DOHH2 (cell line): ENCODE results near the gene CFAP251.

Experiments used
- H3F3A ChIP-seq: fragments of 200-600 bp; sonication (generic), shearing (Covaris generic); 2 replicates; pipeline ENCODE4 v1.6.0; 2016; ENCODE audit warnings: antibody characterized with exemption, mild to moderate bottlenecking; ENCODE audit not compliant: control insufficient read depth, insufficient read depth
- H3K27ac ChIP-seq: fragments of 200-600 bp; sonication (generic); 2 replicates; pipeline ENCODE4 v1.5.1; 2014; ENCODE audit warnings: low read depth, mild to moderate bottlenecking, low read length, moderate library complexity
- H3K27me3 ChIP-seq: fragments of 200-600 bp; sonication (generic); 2 replicates; pipeline ENCODE4 v1.6.1; 2014; ENCODE audit warnings: mild to moderate bottlenecking, low read length, mixed read lengths; ENCODE audit not compliant: control insufficient read depth
- H3K36me3 ChIP-seq: fragments of 200-600 bp; sonication (generic); 2 replicates; pipeline ENCODE4 v1.6.1; 2014; ENCODE audit warnings: mild to moderate bottlenecking, low read length, moderate library complexity, mixed read lengths; ENCODE audit not compliant: control insufficient read depth
- H3K4me1 ChIP-seq: fragments of 200-600 bp; sonication (generic); 2 replicates; pipeline ENCODE4 v1.6.1; 2014; ENCODE audit warnings: mild to moderate bottlenecking, low read length, mixed read lengths; ENCODE audit not compliant: control insufficient read depth
- H3K4me2 ChIP-seq: fragments of 200-600 bp; sonication (generic); 2 replicates; pipeline ENCODE4 v1.6.0; 2014; ENCODE audit warnings: mild to moderate bottlenecking, low read length, moderate library complexity
- H3K4me3 ChIP-seq: fragments of 200-600 bp; sonication (generic); 2 replicates; pipeline ENCODE4 v1.5.1; 2014; ENCODE audit warnings: mild to moderate bottlenecking, low read length, mixed read lengths
- H3K79me2 ChIP-seq: fragments of 200-600 bp; sonication (generic); 2 replicates; pipeline ENCODE4 v1.6.1; 2014; ENCODE audit warnings: mild to moderate bottlenecking, low read length, mixed read lengths; ENCODE audit not compliant: control insufficient read depth
- H3K9me2 ChIP-seq: fragments of 200-600 bp; sonication (generic); replicated peaks from 2 replicates; pipeline ENCODE4 v1.6.1; 2014; ENCODE audit warnings: mild to moderate bottlenecking, low read length, mixed read lengths; ENCODE audit not compliant: control insufficient read depth
- H3K9me3 ChIP-seq: fragments of 200-600 bp; sonication (generic); 2 replicates; pipeline ENCODE4 v1.6.1; 2014; ENCODE audit warnings: antibody characterized with exemption, low read length, mixed read lengths; ENCODE audit not compliant: control insufficient read depth, insufficient read depth
- H4K20me1 ChIP-seq: fragments of 200-600 bp; sonication (generic); 2 replicates; pipeline ENCODE4 v1.6.0; 2014; ENCODE audit warnings: low read depth, mild to moderate bottlenecking, antibody characterized with exemption, low read length, moderate library complexity; ENCODE audit not compliant: control insufficient read depth, insufficient read depth
- CTCF ChIP-seq: fragments of 200-600 bp; sonication (generic); IDR thresholded peaks from one replicate; pipeline ENCODE4 v1.5.1; 2014; ENCODE audit warnings: antibody characterized with exemption, mild to moderate bottlenecking, low read depth, low read length; ENCODE audit not compliant: poor library complexity, severe bottlenecking
- EZH2phosphoT487 ChIP-seq: fragments of 200-600 bp; sonication (generic); IDR thresholded peaks from 2 replicates; pipeline ENCODE4 v1.6.1; 2017; ENCODE audit warnings: borderline replicate concordance, mild to moderate bottlenecking, antibody characterized with exemption, low read length, moderate library complexity, mixed read lengths

The CFAP251 gene

GRCh38 chr12:122028165-122028904, 109.9 kb downstream of the CFAP251 start:
- Histone ChIP-seq H3K9me2 (no peaks in the 10 kb centered on the region), H3K36me3 (peaks cover 82% of the 10 kb centered on the region), H3K27me3 (no peaks in the 10 kb centered on the region), H4K20me1 (peaks cover 15% of the 10 kb centered on the region), H3K79me2 (peaks cover 100% of the 10 kb centered on the region), H3K4me2 (peak overlapping the region; percentile 72), H3K4me3 (peak overlapping the region; percentile 74), H3K4me1 (peaks cover 89% of the 10 kb centered on the region), H3F3A (peaks cover 32% of the 10 kb centered on the region), H3K27ac (peak overlapping the region; percentile 99), H3K9me3 (no peaks in the 10 kb centered on the region)
- TF ChIP-seq CTCF (no peak), EZH2phosphoT487 (no peak)

GRCh38 chr12:122028905-122029560, 110.6 kb downstream of the CFAP251 start:
- H3K36me3 ChIP-seq = peaks cover 82% of the 10 kb centered on the region
- peaks cover 29% of the 10 kb centered on the region for H3F3A ChIP-seq
- peak overlapping the region; percentile 74 for H3K4me3 ChIP-seq
- peaks cover 15% of the 10 kb centered on the region for H4K20me1 ChIP-seq
- no peaks in the 10 kb centered on the region for H3K9me3 ChIP-seq
- H3K4me2 ChIP-seq = peak overlapping the region; percentile 72
- H3K27me3 ChIP-seq = no peaks in the 10 kb centered on the region
- peak overlapping the region; percentile 99 for H3K27ac ChIP-seq
- H3K79me2 ChIP-seq = peaks cover 100% of the 10 kb centered on the region
- TF ChIP-seq EZH2phosphoT487 (no peak), CTCF (peak; percentile 37)
- peaks cover 88% of the 10 kb centered on the region for H3K4me1 ChIP-seq
- no peaks in the 10 kb centered on the region for H3K9me2 ChIP-seq

- no peaks in the 10 kb centered on the region for H3K9me3 ChIP-seq
- peak overlapping the region; percentile 74 for H3K4me3 ChIP-seq
- H3K4me2 ChIP-seq = peak overlapping the region; percentile 72
- H3K9me2 ChIP-seq = no peaks in the 10 kb centered on the region
- H3K27me3 ChIP-seq = no peaks in the 10 kb centered on the region
- peaks cover 86% of the 10 kb centered on the region for H3K36me3 ChIP-seq
- peaks cover 15% of the 10 kb centered on the region for H4K20me1 ChIP-seq
- peaks cover 80% of the 10 kb centered on the region for H3K4me1 ChIP-seq
- H3K27ac ChIP-seq = peak overlapping the region; percentile 99
- peaks cover 100% of the 10 kb centered on the region for H3K79me2 ChIP-seq
- TF ChIP-seq EZH2phosphoT487 (no peak), CTCF (no peak)
- peaks cover 26% of the 10 kb centered on the region for H3F3A ChIP-seq
Measured at GRCh38 chr12:122029620-122030423, 111.4 kb downstream of the CFAP251 start.
